Myocyte (in vitro differentiated cells): Measurements from ENCODE around the gene SNTB2. TPM values are rescaled to one million over a fixed set of nuclear protein-coding genes. Genes with fewer than 3 reads are reported as not detected.
A peak's percentile ranks its signal among the peaks of the same experiment; 100 is the strongest.
"Not testable (repeated sequence)": the region's sequence is repeated elsewhere in the genome, so short reads cannot be mapped to it uniquely, and the experiment has no call there.

Experiments
- DNase-seq: peaks from one replicate; pipeline ENCODE4 v3.0.0-alpha.2; 2012; ENCODE audit warnings: low read depth
- total RNA-seq: library from RNA; depleted of rRNA; stranded (reverse); fragments of >200 nt; gene quantifications from 2 replicates; pipeline ENCODE4 v1.2.3, GENCODE V29; 2014

The SNTB2 gene
- total RNA-seq, 1 donor from 2014 or later = 28.9 TPM

- no peak for DNase-seq
These were observed 96.9 kb downstream of the SNTB2 start for GRCh38 chr16:69283851-69284250.

- no peak for DNase-seq
These were observed 98.3 kb downstream of the SNTB2 start for GRCh38 chr16:69285240-69285639.

- peak; percentile 72 for DNase-seq
These were observed 100.2 kb downstream of the SNTB2 start for GRCh38 chr16:69286941-69287713.

- not testable (repeated sequence) for DNase-seq
These were observed 104.7 kb downstream of the SNTB2 start for GRCh38 chr16:69291657-69292056.

GRCh38 chr16:69293401-69293800, 106.4 kb downstream of the SNTB2 start:
- DNase-seq = no peak

GRCh38 chr16:69294051-69294450, 107.1 kb downstream of the SNTB2 start:
- DNase-seq = no peak

GRCh38 chr16:69296771-69297170, 109.8 kb downstream of the SNTB2 start:
- DNase-seq = not testable (repeated sequence)

GRCh38 chr16:69298261-69298660, 111.3 kb downstream of the SNTB2 start:
- no peak for DNase-seq

- no peak for DNase-seq
These were observed 114.2 kb downstream of the SNTB2 start for GRCh38 chr16:69301187-69301586.

GRCh38 chr16:69301861-69302260, 114.9 kb downstream of the SNTB2 start:
- no peak for DNase-seq

- no peak for DNase-seq
These were observed 115.3 kb downstream of the SNTB2 start for GRCh38 chr16:69302301-69302700.

- peak; percentile 18 for DNase-seq
These were observed 119.1 kb downstream of the SNTB2 start for GRCh38 chr16:69306031-69306430.

- no peak for DNase-seq
These were observed 120.1 kb downstream of the SNTB2 start for GRCh38 chr16:69307091-69307490.

GRCh38 chr16:69307856-69308255, 120.9 kb downstream of the SNTB2 start:
- no peak for DNase-seq

- no peak for DNase-seq
These were observed 122.4 kb downstream of the SNTB2 start for GRCh38 chr16:69309316-69309715.

- DNase-seq = peak; percentile 95
These were observed 123.9 kb downstream of the SNTB2 start, which contains the start of gene VPS4A for GRCh38 chr16:69310653-69311532. Gene VPS4A, plus strand, starts transcription at chr16:69311350. Its CDS starts 162 bp downstream, at chr16:69311512.

GRCh38 chr16:69311533-69312387, 124.8 kb downstream of the SNTB2 start:
- DNase-seq = peak; percentile 29

GRCh38 chr16:69313469-69313868, 126.5 kb downstream of the SNTB2 start:
- no peak for DNase-seq

- DNase-seq = no peak
These were observed 127.6 kb downstream of the SNTB2 start for GRCh38 chr16:69314534-69314933.

- no peak for DNase-seq
These were observed 128.7 kb downstream of the SNTB2 start for GRCh38 chr16:69315486-69316311.
